ENCODE results near the gene SLC16A4. TPM values are rescaled to one million over a fixed set of nuclear protein-coding genes. Genes with fewer than 3 reads are reported as not detected.

Gene SLC16A4
- total RNA-seq, 2 experiments from 2014 or later = not detected

- intact Hi-C loops (cut with DNase I, micrococcal nuclease) = no loop called here
- no peak for TF ChIP-seq CTCF (IDR thresholded peaks at IDR 0.05)
- Mint-ChIP-seq H3K27me3 (peaks cover 39% of the 10 kb centered on the region), H3K27ac (no peak overlapping the region), H3K4me3 (no peak overlapping the region), H3K4me1 (ENCODE audit: low read depth) (no peaks in the 10 kb centered on the region), H3K9me3 (no peaks in the 10 kb centered on the region), H3K36me3 (ENCODE audit: low read depth) (no peaks in the 10 kb centered on the region)
- no peak overlapping the region for H3K4me3 ChIP-seq (ENCODE audit: low read length)
- no peak overlapping the region for H3K27ac ChIP-seq (ENCODE audit: low read depth in 1 of 2, low read length in 2 of 2)
- H3K4me1 ChIP-seq (ENCODE audit: insufficient read depth, low read length) = no peaks in the 10 kb centered on the region
- H3K36me3 ChIP-seq (ENCODE audit: insufficient read depth, low read length) = no peaks in the 10 kb centered on the region
- H3K9me3 ChIP-seq (ENCODE audit: control insufficient read depth in 1 of 2, insufficient read depth in 1 of 2, low read length in 2 of 2) = no peaks in the 10 kb centered on the region
- CTCF ChIA-PET = interaction anchor here (1.2 kb wide), 1 partner anchor 27 kb away, joined by 3 read pairs; no protein-coding TSS in a partner anchor
- POLR2A ChIA-PET = no interaction called here
- no peak for ATAC-seq (ENCODE audit: poor library complexity)
- H3K27me3 ChIP-seq (ENCODE audit: control insufficient read depth in 1 of 2, insufficient read depth in 2 of 2, low read length in 2 of 2) = no peaks in the 10 kb centered on the region
- DNase-seq = no peak
These were observed 42.4 kb upstream of the SLC16A4 start for GRCh38 chr1:110433213-110433612.

- no peaks in the 10 kb centered on the region for H3K9me3 ChIP-seq (ENCODE audit: control insufficient read depth in 1 of 2, insufficient read depth in 1 of 2, low read length in 2 of 2)
- no peak for ATAC-seq (ENCODE audit: poor library complexity)
- POLR2A ChIA-PET = no interaction called here
These were observed 40.1 kb upstream of the SLC16A4 start for GRCh38 chr1:110430901-110431300.

GRCh38 chr1:110430366-110430765 lies 39.5 kb upstream of the SLC16A4 start:
- ATAC-seq (ENCODE audit: poor library complexity) (no peak), DNase-seq (no peak)
- H3K27me3 ChIP-seq (ENCODE audit: control insufficient read depth in 1 of 2, insufficient read depth in 2 of 2, low read length in 2 of 2) = peaks cover 0 to 3% of the 10 kb centered on the region in 2 experiments
- no peak overlapping the region for H3K27ac Mint-ChIP-seq
- H3K4me3 Mint-ChIP-seq = no peak overlapping the region
- no peak overlapping the region for H3K27ac ChIP-seq (ENCODE audit: low read depth in 1 of 2, low read length in 2 of 2)
- H3K36me3 ChIP-seq (ENCODE audit: insufficient read depth, low read length) = no peaks in the 10 kb centered on the region
- no peak for TF ChIP-seq CTCF (IDR thresholded peaks at IDR 0.05)
- CTCF ChIA-PET = interaction anchor here (1.0 kb wide), 1 partner anchor 66 kb away, joined by 3 read pairs; no protein-coding TSS in a partner anchor
- POLR2A ChIA-PET = no interaction called here
- peaks cover 38% of the 10 kb centered on the region for H3K27me3 Mint-ChIP-seq
- H3K9me3 ChIP-seq (ENCODE audit: control insufficient read depth in 1 of 2, insufficient read depth in 1 of 2, low read length in 2 of 2) = no peaks in the 10 kb centered on the region
- no peaks in the 10 kb centered on the region for H3K4me1 ChIP-seq (ENCODE audit: insufficient read depth, low read length)
- H3K9me3 Mint-ChIP-seq = no peaks in the 10 kb centered on the region
- H3K4me1 Mint-ChIP-seq (ENCODE audit: low read depth) = no peaks in the 10 kb centered on the region
- intact Hi-C loops (cut with DNase I, micrococcal nuclease) = no loop called here
- no peak overlapping the region for H3K4me3 ChIP-seq (ENCODE audit: low read length)
- H3K36me3 Mint-ChIP-seq (ENCODE audit: low read depth) = no peaks in the 10 kb centered on the region

More at GRCh38 chr1:110430901-110431300, 40.1 kb upstream of the SLC16A4 start:
- H3K27ac Mint-ChIP-seq = no peak overlapping the region
- no peaks in the 10 kb centered on the region for H3K36me3 ChIP-seq (ENCODE audit: insufficient read depth, low read length)
- H3K4me1 Mint-ChIP-seq (ENCODE audit: low read depth) = no peaks in the 10 kb centered on the region
- no peaks in the 10 kb centered on the region for H3K9me3 Mint-ChIP-seq
- CTCF ChIA-PET = interaction anchor here (1.0 kb wide), 1 partner anchor 65 kb away, joined by 3 read pairs; no protein-coding TSS in a partner anchor
- intact Hi-C loops (cut with DNase I, micrococcal nuclease) = no loop called here
- H3K36me3 Mint-ChIP-seq (ENCODE audit: low read depth) = no peaks in the 10 kb centered on the region
- no peak overlapping the region for H3K4me3 ChIP-seq (ENCODE audit: low read length)
- no peak for DNase-seq
- TF ChIP-seq CTCF (IDR thresholded peaks at IDR 0.05) = no peak
- H3K27me3 ChIP-seq (ENCODE audit: control insufficient read depth in 1 of 2, insufficient read depth in 2 of 2, low read length in 2 of 2) = no peaks in the 10 kb centered on the region
- H3K4me3 Mint-ChIP-seq = no peak overlapping the region
- H3K27ac ChIP-seq (ENCODE audit: low read depth in 1 of 2, low read length in 2 of 2) = no peak overlapping the region
- H3K4me1 ChIP-seq (ENCODE audit: insufficient read depth, low read length) = no peaks in the 10 kb centered on the region
- peaks cover 39% of the 10 kb centered on the region for H3K27me3 Mint-ChIP-seq
